K562 (cell line): ENCODE results near the gene TMSB4Y. TPM values are rescaled to one million over a fixed set of nuclear protein-coding genes. Genes with fewer than 3 reads are reported as not detected.

Source experiments
- BCOR ChIP-seq: fragments of 450-650 bp; IDR thresholded peaks from 2 replicates; pipeline ENCODE4 v1.6.1; 2016
- CCAR2 ChIP-seq: fragments of 200-400 bp; formaldehyde crosslinking; IDR thresholded peaks from 2 replicates; pipeline ENCODE4 v1.6.1; 2017; ENCODE audit warnings: mild to moderate bottlenecking, low read depth, low read length
- CGGBP1 ChIP-seq: fragments of 250-450 bp; sonication (Bioruptor Pico); IDR thresholded peaks from 2 replicates; pipeline ENCODE4 v1.9.0; 2021; ENCODE audit warnings: mild to moderate bottlenecking
- HES1 ChIP-seq: fragments of 450-650 bp; IDR thresholded peaks from 2 replicates; pipeline ENCODE4 v1.6.1; 2016; ENCODE audit warnings: low read depth, mild to moderate bottlenecking, moderate library complexity
- HNRNPH1 ChIP-seq: fragments of 200-400 bp; formaldehyde crosslinking; optimal IDR thresholded peaks from 2 replicates; pipeline ENCODE3; 2017; ENCODE audit warnings: low read depth, mild to moderate bottlenecking, low read length, moderate library complexity
- MLLT1 ChIP-seq, 2 experiments: fragments of 450-650 bp; IDR thresholded peaks; 2 replicates each; pipeline ENCODE4 v1.6.1; 2016
- POLR3G ChIP-seq: IDR thresholded peaks from 2 replicates; pipeline ENCODE4 v1.6.1; 2011; ENCODE audit not compliant: insufficient read length, insufficient replicate concordance; ENCODE audit errors: extremely low read depth
- SMAD2 ChIP-seq: fragments of 150-350 bp; IDR thresholded peaks from 2 replicates; pipeline ENCODE4 v1.6.1; 2014; ENCODE audit warnings: low read depth, mild to moderate bottlenecking, low read length
- SRSF9 ChIP-seq: fragments of 200-400 bp; formaldehyde crosslinking; IDR thresholded peaks from 2 replicates; pipeline ENCODE4 v1.6.1; 2017; ENCODE audit warnings: low read depth, low read length, borderline replicate concordance
- ZKSCAN8 ChIP-seq: fragments of 200-800 bp; sonication (Bioruptor generic); IDR thresholded peaks from 2 replicates; pipeline ENCODE4 v1.6.1; 2016; ENCODE audit warnings: missing genetic modification characterization, missing compliant biosample characterization
- ZNF277 ChIP-seq: fragments of 250-450 bp; sonication (Bioruptor Pico); IDR thresholded peaks from 2 replicates; pipeline ENCODE4 v1.8.0; 2022; ENCODE audit warnings: inconsistent platforms, mild to moderate bottlenecking, moderate library complexity, borderline replicate concordance
- ZNF3 ChIP-seq: fragments of 250-450 bp; sonication (Bioruptor Pico); IDR thresholded peaks from 2 replicates; pipeline ENCODE4 v1.5.0; 2021; ENCODE audit warnings: mild to moderate bottlenecking, moderate library complexity
- ZNF511 ChIP-seq: sonication (generic); formaldehyde crosslinking; IDR thresholded peaks from 2 replicates; pipeline ENCODE4 v1.8.0; 2022; ENCODE audit warnings: mild to moderate bottlenecking, missing genetic modification reagents
- polyA plus RNA-seq, 8 experiments: library from polyadenylated mRNA; depleted of rRNA in 4 of 8; stranded (reverse) in 5 of 8; unstranded in 3 of 8; fragments of >200 nt; fragmentation: Nextera tagmentation in 2 of 8; fragmentation: Illumina TruSeq in 1 of 8; extraction: Ambion mirVana in 2 of 8; extraction: Trizol in 1 of 8; gene quantifications; 2 replicates each; pipeline versions ENCODE4 v1.2.1 to v1.2.3, GENCODE V29; 2011 to 2014; ENCODE audit warnings: inconsistent platforms in 1 of 8, missing spikeins in 1 of 8
- total RNA-seq, 7 experiments: library from RNA; depleted of rRNA in 6 of 7; stranded (reverse); fragments of >200 nt in 6 of 7; fragmentation: Illumina TruSeq in 2 of 7; extraction: Trizol in 2 of 7; gene quantifications; 2 replicates each; pipeline versions ENCODE4 v1.2.1 to v1.2.3, GENCODE V29; 2011 to 2021; ENCODE audit warnings: low replicate concordance in 1 of 7

Gene TMSB4Y
- total and polyA plus RNA-seq, 9 of the 15 experiments (the other 6 are each of a cell fraction or from before 2014, with no cell fraction given): not detected

- no peak for TF ChIP-seq POLR3G
- no peak for TF ChIP-seq SRSF9
- TF ChIP-seq ZKSCAN8 (CRISPR knock-in tag): no peak
- TF ChIP-seq MLLT1 (IDR thresholded peaks at IDR 0.05): no peak
- no peak for TF ChIP-seq CCAR2
- TF ChIP-seq ZNF511: no peak
- no peak for TF ChIP-seq HES1
- no peak for TF ChIP-seq ZNF277
- no peak for TF ChIP-seq HNRNPH1
- TF ChIP-seq BCOR: no peak
- no peak for TF ChIP-seq ZNF3 (CRISPR knock-in tag)
- TF ChIP-seq CGGBP1: no peak
- TF ChIP-seq SMAD2: no peak
Observed at GRCh38 chrY:13702276-13702675, 1.4 kb upstream of the TMSB4Y start (continued).
